ENCODE results near the gene TRAPPC10.

Gene TRAPPC10

DNA sequence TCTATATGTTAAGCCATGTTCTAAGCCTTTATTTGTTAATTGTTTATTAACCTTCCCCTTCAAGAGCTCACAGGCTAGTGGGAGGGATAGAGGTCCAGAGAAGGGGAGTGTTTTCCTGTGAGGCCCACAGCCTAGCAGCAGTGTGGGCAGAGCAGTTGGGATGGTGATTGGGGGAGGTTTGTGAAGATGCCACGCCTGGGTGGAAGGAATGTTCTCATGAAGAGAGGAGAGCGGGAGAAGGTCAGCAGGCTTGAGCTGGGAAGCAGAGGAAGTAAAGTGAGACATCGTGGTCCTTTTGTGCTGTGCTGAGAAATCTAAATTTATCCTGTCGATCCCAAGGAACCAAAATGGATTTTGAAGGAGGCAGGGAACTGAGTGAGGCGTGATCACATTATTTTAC lies 42.6 kb downstream of the TRAPPC10 start:
- no peaks in the 10 kb centered on the region for H3K9me3 ChIP-seq (ENCODE audit: low read depth, low read length)
- no peak for TF ChIP-seq POLR2AphosphoS5 (IDR thresholded peaks at IDR 0.05; ENCODE audit: borderline replicate concordance, low read depth, low read length)
- no peak for TF ChIP-seq FOXP2 (optimal IDR thresholded peaks at IDR 0.05; ENCODE audit: control extremely low read depth, extremely low read length, insufficient read depth)
- no peak for TF ChIP-seq EZH2 (IDR thresholded peaks at IDR 0.05)
- H3K27ac ChIP-seq: no peak overlapping the region
- H3K36me3 ChIP-seq (ENCODE audit: insufficient read depth, low read length): peaks cover 12% of the 10 kb centered on the region
- no peak for DNase-seq (ENCODE audit: low read depth, low spot score)
- no peak overlapping the region for H3K9ac ChIP-seq (ENCODE audit: insufficient read length)
- no peak overlapping the region for H3K4me3 ChIP-seq

DNA sequence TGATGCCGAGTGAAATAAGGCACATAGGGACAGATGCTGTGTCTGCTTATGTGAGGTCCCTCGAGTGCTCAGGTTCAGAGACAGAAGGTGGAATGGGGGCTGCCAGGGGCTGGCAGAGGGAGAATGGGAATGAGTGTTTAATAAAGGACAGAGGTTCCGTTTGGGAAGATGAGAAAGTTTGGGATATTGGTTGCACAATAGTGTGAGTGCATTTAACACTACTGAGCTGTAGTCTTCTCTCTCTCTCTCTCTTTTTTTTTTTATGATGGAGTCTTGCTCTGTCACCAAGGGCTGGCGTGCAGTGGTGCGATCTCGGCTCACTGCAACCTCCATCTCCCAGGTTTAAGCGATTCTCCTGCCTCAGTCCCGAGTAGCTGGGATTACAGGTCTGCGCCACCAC lies 44.9 kb downstream of the TRAPPC10 start:
- no peaks in the 10 kb centered on the region for H3K9me3 ChIP-seq (ENCODE audit: low read depth, low read length)
- TF ChIP-seq EZH2 (IDR thresholded peaks at IDR 0.05) (no peak), FOXP2 (optimal IDR thresholded peaks at IDR 0.05; ENCODE audit: control extremely low read depth, extremely low read length, insufficient read depth) (no peak), POLR2AphosphoS5 (IDR thresholded peaks at IDR 0.05; ENCODE audit: borderline replicate concordance, low read depth, low read length) (no peak)
- DNase-seq (ENCODE audit: low read depth, low spot score): no peak
- no peak overlapping the region for H3K4me3 ChIP-seq
- no peak overlapping the region for H3K27ac ChIP-seq
- no peak overlapping the region for H3K9ac ChIP-seq (ENCODE audit: insufficient read length)
- peaks cover 15% of the 10 kb centered on the region for H3K36me3 ChIP-seq (ENCODE audit: insufficient read depth, low read length)

DNA sequence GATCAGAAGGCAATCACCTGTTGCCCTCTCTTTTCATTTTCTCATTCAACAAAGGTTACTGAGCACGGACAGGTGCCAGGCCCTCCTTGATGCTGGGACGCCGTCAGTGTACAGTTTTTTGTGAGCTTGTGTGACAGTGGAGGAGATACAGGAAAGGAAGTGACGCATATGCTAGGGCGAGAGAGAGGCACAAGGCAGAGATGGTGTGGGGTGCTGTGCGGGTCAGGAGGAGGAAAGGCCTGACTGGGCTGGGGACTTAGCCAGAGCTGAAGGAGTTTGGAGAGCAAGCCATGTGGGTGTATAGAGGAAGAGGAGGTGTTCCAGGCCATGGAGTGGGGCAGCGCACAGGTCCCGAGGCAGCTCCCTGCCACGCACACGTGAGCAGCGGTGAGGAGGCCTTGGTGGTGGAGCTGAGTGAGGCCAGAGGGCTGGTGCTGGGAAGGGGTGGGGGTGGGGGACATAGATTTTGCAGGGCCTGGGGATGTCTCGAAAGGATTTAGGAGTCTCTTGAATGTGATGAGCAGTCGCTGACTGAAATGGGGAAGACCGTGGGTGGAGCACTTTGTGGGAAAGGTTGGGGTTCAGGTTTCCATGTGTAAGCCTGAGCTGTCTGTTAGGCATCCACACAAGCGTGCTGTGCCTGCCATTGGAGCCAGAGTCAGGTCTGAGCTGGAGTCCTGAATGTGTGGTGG lies 46.0 kb downstream of the TRAPPC10 start:
- Histone ChIP-seq H3K9ac (ENCODE audit: insufficient read length) (no peak overlapping the region), H3K4me3 (no peak overlapping the region), H3K36me3 (ENCODE audit: insufficient read depth, low read length) (peaks cover 13% of the 10 kb centered on the region), H3K27ac (no peak overlapping the region), H3K9me3 (ENCODE audit: low read depth, low read length) (no peaks in the 10 kb centered on the region)
- TF ChIP-seq POLR2AphosphoS5 (IDR thresholded peaks at IDR 0.05; ENCODE audit: borderline replicate concordance, low read depth, low read length) (no peak), EZH2 (IDR thresholded peaks at IDR 0.05) (no peak), FOXP2 (optimal IDR thresholded peaks at IDR 0.05; ENCODE audit: control extremely low read depth, extremely low read length, insufficient read depth) (no peak)
- no peak for DNase-seq (ENCODE audit: low read depth, low spot score)

DNA sequence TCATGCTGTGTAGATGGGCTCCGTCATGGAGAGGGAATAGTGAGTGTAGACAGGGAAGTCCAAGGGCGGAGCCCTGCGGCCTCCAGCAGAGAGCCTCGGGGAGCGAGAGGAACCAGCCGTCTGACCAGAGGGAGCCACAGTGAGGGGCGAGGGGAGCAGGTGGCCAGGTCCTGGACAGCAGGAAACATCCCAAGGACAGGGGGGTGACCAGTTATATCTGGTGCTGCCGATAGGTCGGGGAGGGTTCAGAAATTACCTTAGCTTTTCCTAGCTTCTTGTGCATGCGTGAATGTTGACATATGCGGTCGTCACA lies 46.5 kb downstream of the TRAPPC10 start:
- Histone ChIP-seq H3K27ac (no peak overlapping the region), H3K36me3 (ENCODE audit: insufficient read depth, low read length) (peaks cover 16% of the 10 kb centered on the region), H3K9ac (ENCODE audit: insufficient read length) (no peak overlapping the region), H3K4me3 (no peak overlapping the region), H3K9me3 (ENCODE audit: low read depth, low read length) (no peaks in the 10 kb centered on the region)
- TF ChIP-seq POLR2AphosphoS5 (IDR thresholded peaks at IDR 0.05; ENCODE audit: borderline replicate concordance, low read depth, low read length): no peak
- TF ChIP-seq EZH2 (IDR thresholded peaks at IDR 0.05): no peak
- TF ChIP-seq FOXP2 (optimal IDR thresholded peaks at IDR 0.05; ENCODE audit: control extremely low read depth, extremely low read length, insufficient read depth): no peak
- no peak for DNase-seq (ENCODE audit: low read depth, low spot score)

DNA sequence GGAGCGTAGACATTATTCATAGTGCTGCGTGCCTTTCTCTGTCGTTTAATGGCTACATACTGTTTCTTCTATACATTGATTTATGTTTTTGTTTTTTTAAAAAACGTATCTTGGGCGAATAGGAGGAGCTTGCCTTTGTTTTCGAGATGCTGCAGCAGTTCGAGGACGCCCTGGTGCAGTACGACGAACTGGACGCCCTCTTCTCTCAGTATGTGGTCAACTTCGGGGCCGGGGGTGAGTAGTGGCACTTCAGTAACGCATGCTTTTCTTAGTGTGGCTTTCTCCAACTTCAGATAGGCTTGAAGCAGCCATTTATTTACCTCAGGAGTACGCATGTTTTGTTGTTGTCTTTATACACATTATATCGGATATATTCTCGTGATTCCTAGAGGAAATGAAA lies 46.9 kb downstream of the TRAPPC10 start:
- Histone ChIP-seq H3K9me3 (ENCODE audit: low read depth, low read length) (no peaks in the 10 kb centered on the region), H3K4me3 (no peak overlapping the region), H3K27ac (no peak overlapping the region), H3K36me3 (ENCODE audit: insufficient read depth, low read length) (peaks cover 18% of the 10 kb centered on the region), H3K9ac (ENCODE audit: insufficient read length) (no peak overlapping the region)
- DNase-seq (ENCODE audit: low read depth, low spot score): no peak
- TF ChIP-seq FOXP2 (optimal IDR thresholded peaks at IDR 0.05; ENCODE audit: control extremely low read depth, extremely low read length, insufficient read depth) (no peak), POLR2AphosphoS5 (IDR thresholded peaks at IDR 0.05; ENCODE audit: borderline replicate concordance, low read depth, low read length) (no peak), EZH2 (IDR thresholded peaks at IDR 0.05) (no peak)

DNA sequence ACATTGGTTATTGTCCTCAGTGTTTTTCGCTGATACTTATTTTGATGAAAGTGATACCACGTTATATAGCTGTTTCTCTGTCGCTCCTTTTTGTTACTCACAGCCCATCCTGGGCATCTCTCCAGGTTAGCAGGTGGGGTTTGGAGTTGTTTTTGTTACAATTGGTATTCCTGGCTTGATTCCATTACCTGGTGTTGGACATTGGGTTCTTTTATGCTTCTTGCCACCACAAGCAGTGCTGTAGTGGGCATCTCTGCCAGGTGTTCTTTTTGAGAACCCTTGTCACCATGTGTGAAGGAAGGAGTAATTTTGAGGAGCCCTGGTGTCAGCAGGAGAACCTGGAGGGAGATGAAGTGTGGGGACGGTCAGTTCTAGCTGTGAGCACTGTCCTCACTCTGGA lies 47.6 kb downstream of the TRAPPC10 start:
- Histone ChIP-seq H3K9me3 (ENCODE audit: low read depth, low read length) (no peaks in the 10 kb centered on the region), H3K9ac (ENCODE audit: insufficient read length) (no peak overlapping the region), H3K27ac (no peak overlapping the region), H3K36me3 (ENCODE audit: insufficient read depth, low read length) (peaks cover 22% of the 10 kb centered on the region), H3K4me3 (no peak overlapping the region)
- no peak for DNase-seq (ENCODE audit: low read depth, low spot score)
- TF ChIP-seq FOXP2 (optimal IDR thresholded peaks at IDR 0.05; ENCODE audit: control extremely low read depth, extremely low read length, insufficient read depth) (no peak), EZH2 (IDR thresholded peaks at IDR 0.05) (no peak), POLR2AphosphoS5 (IDR thresholded peaks at IDR 0.05; ENCODE audit: borderline replicate concordance, low read depth, low read length) (no peak)

DNA sequence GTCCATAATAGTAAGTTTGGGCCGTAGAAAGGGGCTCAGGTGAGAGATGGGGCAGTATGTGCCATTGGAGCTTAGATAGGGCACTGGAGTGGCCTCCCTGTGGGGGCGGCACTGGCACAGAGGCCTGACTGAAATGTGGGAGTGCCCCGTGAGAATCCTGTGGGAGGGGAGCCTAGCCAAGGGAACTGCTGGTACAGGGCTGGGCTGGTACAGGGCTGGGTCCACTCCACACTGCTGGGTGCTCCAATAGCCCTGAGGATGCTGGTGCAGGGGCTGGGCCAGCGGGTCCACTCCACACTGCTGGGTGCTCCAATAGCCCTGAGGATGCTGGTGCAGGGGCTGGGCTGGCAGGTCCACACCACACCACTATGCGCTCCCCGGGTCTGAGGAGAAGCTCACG lies 50.3 kb downstream of the TRAPPC10 start:
- Histone ChIP-seq H3K4me3 (no peak overlapping the region), H3K36me3 (ENCODE audit: insufficient read depth, low read length) (peaks cover 22% of the 10 kb centered on the region), H3K9ac (ENCODE audit: insufficient read length) (no peak overlapping the region), H3K27ac (no peak overlapping the region), H3K9me3 (ENCODE audit: low read depth, low read length) (no peaks in the 10 kb centered on the region)
- no peak for TF ChIP-seq FOXP2 (optimal IDR thresholded peaks at IDR 0.05; ENCODE audit: control extremely low read depth, extremely low read length, insufficient read depth)
- TF ChIP-seq POLR2AphosphoS5 (IDR thresholded peaks at IDR 0.05; ENCODE audit: borderline replicate concordance, low read depth, low read length): no peak
- no peak for TF ChIP-seq EZH2 (IDR thresholded peaks at IDR 0.05)
- no peak for DNase-seq (ENCODE audit: low read depth, low spot score)

DNA sequence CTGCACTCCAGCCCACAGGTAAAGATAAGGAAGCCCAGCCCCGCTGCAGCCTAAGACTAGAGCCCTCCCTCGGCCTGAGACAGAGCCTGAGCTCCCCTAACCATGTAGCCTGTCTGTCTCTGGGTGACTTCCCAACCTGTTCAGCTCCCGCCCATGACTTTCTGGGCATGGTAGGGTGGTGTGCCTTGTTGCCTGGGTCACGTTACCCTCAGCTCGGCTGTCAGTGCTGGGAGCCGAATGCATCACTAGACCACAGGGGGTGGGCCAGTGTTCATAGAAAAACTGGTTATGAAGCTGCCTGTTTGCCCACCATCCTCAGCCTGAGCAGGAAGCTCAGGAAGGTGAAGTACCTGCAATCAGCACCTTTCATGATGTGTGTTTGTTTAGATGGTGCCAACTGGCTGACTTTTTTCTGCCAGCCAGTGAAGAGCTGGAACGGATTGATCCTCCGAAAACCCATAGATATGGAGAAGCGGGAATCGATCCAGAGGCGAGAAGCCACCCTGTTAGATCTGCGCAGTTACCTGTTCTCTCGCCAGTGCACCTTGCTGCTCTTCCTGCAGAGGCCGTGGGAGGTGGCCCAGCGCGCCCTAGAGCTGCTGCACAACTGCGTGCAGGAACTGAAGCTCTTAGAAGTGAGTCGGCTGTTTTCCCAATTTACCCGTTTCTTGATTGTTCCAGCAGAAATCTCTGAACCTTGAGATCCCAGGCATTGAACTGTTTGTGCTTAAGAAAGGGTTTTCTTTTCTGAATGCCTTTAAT lies 51.2 kb downstream of the TRAPPC10 start:
- no peak overlapping the region for H3K27ac ChIP-seq
- TF ChIP-seq FOXP2 (optimal IDR thresholded peaks at IDR 0.05; ENCODE audit: control extremely low read depth, extremely low read length, insufficient read depth) (no peak), POLR2AphosphoS5 (IDR thresholded peaks at IDR 0.05; ENCODE audit: borderline replicate concordance, low read depth, low read length) (no peak), EZH2 (IDR thresholded peaks at IDR 0.05) (no peak)
- H3K4me3 ChIP-seq: no peak overlapping the region
- H3K9me3 ChIP-seq (ENCODE audit: low read depth, low read length): no peaks in the 10 kb centered on the region
- H3K9ac ChIP-seq (ENCODE audit: insufficient read length): no peak overlapping the region
- no peak for DNase-seq (ENCODE audit: low read depth, low spot score)
- H3K36me3 ChIP-seq (ENCODE audit: insufficient read depth, low read length): peaks cover 22% of the 10 kb centered on the region
